ENCODE data around the gene IVD.

IVD gene

GRCh38 chr15:40379374-40379773 is 26.2 kb upstream of the IVD start:
- no peak for DNase-seq

GRCh38 chr15:40379853-40380252 is 25.7 kb upstream of the IVD start:
- no peak for DNase-seq

GRCh38 chr15:40380636-40381035 is 25.0 kb upstream of the IVD start:
- no peak for DNase-seq

- no peak for DNase-seq
Measured at GRCh38 chr15:40381818-40382529, 23.6 kb upstream of the IVD start.

GRCh38 chr15:40382580-40383456 is 22.8 kb upstream of the IVD start, which contains the start of gene KNSTRN:
Gene KNSTRN, plus strand, starts transcription at chr15:40382721. Its CDS starts 115 bp downstream, at chr15:40382836.
- peak; percentile 93 for DNase-seq

- DNase-seq, result no peak
Measured at GRCh38 chr15:40386480-40386879, 19.1 kb upstream of the IVD start.

GRCh38 chr15:40388941-40389823 is 16.4 kb upstream of the IVD start:
- no peak for DNase-seq

GRCh38 chr15:40389824-40390595 is 15.6 kb upstream of the IVD start:
- DNase-seq, result no peak

- DNase-seq, result no peak
Measured at GRCh38 chr15:40392986-40393948, 12.3 kb upstream of the IVD start.

GRCh38 chr15:40397688-40398412 is 7.7 kb upstream of the IVD start:
- DNase-seq, result no peak

GRCh38 chr15:40398413-40398873 is 7.2 kb upstream of the IVD start:
- no peak for DNase-seq

GRCh38 chr15:40399370-40399769 is 6.2 kb upstream of the IVD start:
- no peak for DNase-seq

- no peak for DNase-seq
Measured at GRCh38 chr15:40407330-40407990, 1.9 kb downstream of the IVD start.

GRCh38 chr15:40409366-40409765 is 3.8 kb downstream of the IVD start:
- no peak for DNase-seq

GRCh38 chr15:40410476-40410875 is 4.9 kb downstream of the IVD start:
- no peak for DNase-seq

- DNase-seq, result no peak
Measured at GRCh38 chr15:40412095-40412759, 6.6 kb downstream of the IVD start.

GRCh38 chr15:40413036-40413435 is 7.4 kb downstream of the IVD start:
- DNase-seq, result no peak

- DNase-seq, result no peak
Measured at GRCh38 chr15:40414816-40415215, 9.2 kb downstream of the IVD start.

GRCh38 chr15:40415226-40415625 is 9.6 kb downstream of the IVD start:
- no peak for DNase-seq
